Measurements from ENCODE around the gene SHANK3.

The SHANK3 gene

GRCh38 chr22:50670914-50671538 lies 1.6 kb upstream of the SHANK3 start:
- no peak for DNase-seq (ENCODE audit: low read depth)
- H3K4me3 ChIP-seq (ENCODE audit: low read depth, low read length) = no peak overlapping the region
- no peak for TF ChIP-seq CTCF (IDR thresholded peaks at IDR 0.05; ENCODE audit: low read depth, low read length, missing control alignments)
- in situ Hi-C loops (cut with HindIII; ENCODE audit: low sequenced_read_pairs) = no loop called here

GRCh38 chr22:50671641-50672040 lies 982 bp upstream of the SHANK3 start:
- TF ChIP-seq CTCF (IDR thresholded peaks at IDR 0.05; ENCODE audit: low read depth, low read length, missing control alignments) = no peak
- H3K4me3 ChIP-seq (ENCODE audit: low read depth, low read length) = no peak overlapping the region
- in situ Hi-C loops (cut with HindIII; ENCODE audit: low sequenced_read_pairs) = no loop called here
- no peak for DNase-seq (ENCODE audit: low read depth)

GRCh38 chr22:50672041-50672440 lies 582 bp upstream of the SHANK3 start:
- no peak for TF ChIP-seq CTCF (IDR thresholded peaks at IDR 0.05; ENCODE audit: low read depth, low read length, missing control alignments)
- in situ Hi-C loops (cut with HindIII; ENCODE audit: low sequenced_read_pairs) = no loop called here
- no peak overlapping the region for H3K4me3 ChIP-seq (ENCODE audit: low read depth, low read length)

GRCh38 chr22:50673231-50674129 lies 857 bp downstream of the SHANK3 start:
- H3K4me3 ChIP-seq (ENCODE audit: low read depth, low read length) = peak overlapping the region; percentile 16

More at GRCh38 chr22:50672041-50672440, 582 bp upstream of the SHANK3 start:
- DNase-seq (ENCODE audit: low read depth) = no peak

GRCh38 chr22:50674130-50674500 lies 1.5 kb downstream of the SHANK3 start:
- in situ Hi-C loops (cut with HindIII; ENCODE audit: low sequenced_read_pairs) = no loop called here
- no peak overlapping the region for H3K4me3 ChIP-seq (ENCODE audit: low read depth, low read length)
- no peak for TF ChIP-seq CTCF (IDR thresholded peaks at IDR 0.05; ENCODE audit: low read depth, low read length, missing control alignments)
- DNase-seq (ENCODE audit: low read depth) = no peak

More at GRCh38 chr22:50673231-50674129, 857 bp downstream of the SHANK3 start:
- TF ChIP-seq CTCF (IDR thresholded peaks at IDR 0.05; ENCODE audit: low read depth, low read length, missing control alignments) = no peak
- in situ Hi-C loops (cut with HindIII; ENCODE audit: low sequenced_read_pairs) = no loop called here
- no peak for DNase-seq (ENCODE audit: low read depth)

- TF ChIP-seq CTCF (IDR thresholded peaks at IDR 0.05; ENCODE audit: low read depth, low read length, missing control alignments) = no peak
- peak overlapping the region; percentile 29 for H3K4me3 ChIP-seq (ENCODE audit: low read depth, low read length)
- no peak for DNase-seq (ENCODE audit: low read depth)
- in situ Hi-C loops (cut with HindIII; ENCODE audit: low sequenced_read_pairs) = no loop called here
Measured at GRCh38 chr22:50674606-50675552, 2.3 kb downstream of the SHANK3 start.

Measured in astrocyte of the cerebellum (primary cell).